ENCODE results near the gene CAPN14.

CAPN14 gene

DNA sequence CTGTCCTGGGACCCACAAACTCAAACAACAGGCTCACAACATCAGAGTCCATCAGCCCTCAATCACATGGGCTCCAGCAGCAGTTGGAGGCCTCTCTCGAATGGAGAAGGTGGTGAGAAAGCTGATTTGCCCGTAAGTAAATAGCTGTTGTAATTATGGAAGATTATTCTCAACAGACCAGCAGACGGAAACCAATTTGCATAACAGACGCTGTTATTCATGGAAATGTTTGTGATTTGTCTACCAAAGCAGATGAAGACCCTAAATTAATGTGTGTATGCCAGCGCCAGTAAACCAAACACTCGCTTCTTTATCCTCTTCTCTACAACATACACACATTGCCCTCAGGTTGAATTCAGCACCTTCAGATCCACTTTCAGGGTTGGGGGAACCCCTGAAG is 55.7 kb downstream of the CAPN14 start:
- TF ChIP-seq, protein P1, sequence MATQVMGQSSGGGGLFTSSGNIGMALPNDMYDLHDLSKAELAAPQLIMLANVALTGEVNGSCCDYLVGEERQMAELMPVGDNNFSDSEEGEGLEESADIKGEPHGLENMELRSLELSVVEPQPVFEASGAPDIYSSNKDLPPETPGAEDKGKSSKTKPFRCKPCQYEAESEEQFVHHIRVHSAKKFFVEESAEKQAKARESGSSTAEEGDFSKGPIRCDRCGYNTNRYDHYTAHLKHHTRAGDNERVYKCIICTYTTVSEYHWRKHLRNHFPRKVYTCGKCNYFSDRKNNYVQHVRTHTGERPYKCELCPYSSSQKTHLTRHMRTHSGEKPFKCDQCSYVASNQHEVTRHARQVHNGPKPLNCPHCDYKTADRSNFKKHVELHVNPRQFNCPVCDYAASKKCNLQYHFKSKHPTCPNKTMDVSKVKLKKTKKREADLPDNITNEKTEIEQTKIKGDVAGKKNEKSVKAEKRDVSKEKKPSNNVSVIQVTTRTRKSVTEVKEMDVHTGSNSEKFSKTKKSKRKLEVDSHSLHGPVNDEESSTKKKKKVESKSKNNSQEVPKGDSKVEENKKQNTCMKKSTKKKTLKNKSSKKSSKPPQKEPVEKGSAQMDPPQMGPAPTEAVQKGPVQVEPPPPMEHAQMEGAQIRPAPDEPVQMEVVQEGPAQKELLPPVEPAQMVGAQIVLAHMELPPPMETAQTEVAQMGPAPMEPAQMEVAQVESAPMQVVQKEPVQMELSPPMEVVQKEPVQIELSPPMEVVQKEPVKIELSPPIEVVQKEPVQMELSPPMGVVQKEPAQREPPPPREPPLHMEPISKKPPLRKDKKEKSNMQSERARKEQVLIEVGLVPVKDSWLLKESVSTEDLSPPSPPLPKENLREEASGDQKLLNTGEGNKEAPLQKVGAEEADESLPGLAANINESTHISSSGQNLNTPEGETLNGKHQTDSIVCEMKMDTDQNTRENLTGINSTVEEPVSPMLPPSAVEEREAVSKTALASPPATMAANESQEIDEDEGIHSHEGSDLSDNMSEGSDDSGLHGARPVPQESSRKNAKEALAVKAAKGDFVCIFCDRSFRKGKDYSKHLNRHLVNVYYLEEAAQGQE (IDR thresholded peaks at IDR 0.05; ENCODE audit: low read depth) = no peak
- TF ChIP-seq EP300 (IDR thresholded peaks at IDR 0.05; ENCODE audit: borderline replicate concordance) (no peak), EGR1 (IDR thresholded peaks at IDR 0.05) (no peak), FOXM1 (IDR thresholded peaks at IDR 0.05; ENCODE audit: borderline replicate concordance, low read depth) (no peak)

DNA sequence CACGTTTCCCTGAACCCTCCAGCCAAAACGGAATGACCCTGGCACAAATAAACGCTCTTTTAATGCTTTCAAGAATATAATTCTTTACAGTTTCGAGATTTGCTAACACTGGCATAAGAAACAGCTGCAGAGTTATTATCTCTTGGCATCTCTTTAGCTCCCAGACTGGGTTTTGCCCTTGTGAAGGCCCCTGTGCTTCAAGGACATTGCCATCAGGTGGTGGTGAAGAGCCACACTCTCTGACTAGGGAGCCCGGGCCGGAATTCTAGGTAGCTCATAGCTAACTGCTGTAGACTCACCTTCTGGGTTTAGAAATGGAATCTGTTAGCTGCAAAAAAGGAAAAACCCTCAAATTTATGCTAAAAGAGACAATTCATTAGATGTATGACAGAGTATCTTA is 65.8 kb downstream of the CAPN14 start:
- TF ChIP-seq, protein P1 (IDR thresholded peaks at IDR 0.05; ENCODE audit: low read depth) = no peak
- no peak for TF ChIP-seq RAD21 (IDR thresholded peaks at IDR 0.05; ENCODE audit: low read depth)
- TF ChIP-seq NFIC (IDR thresholded peaks at IDR 0.05) = no peak
- no peak for TF ChIP-seq EGR1 (IDR thresholded peaks at IDR 0.05)
- TF ChIP-seq CREB1 (IDR thresholded peaks at IDR 0.05; ENCODE audit: low read depth) = no peak
- no peak for TF ChIP-seq YY1 (IDR thresholded peaks at IDR 0.05; ENCODE audit: low read depth)
- TF ChIP-seq, protein P2, sequence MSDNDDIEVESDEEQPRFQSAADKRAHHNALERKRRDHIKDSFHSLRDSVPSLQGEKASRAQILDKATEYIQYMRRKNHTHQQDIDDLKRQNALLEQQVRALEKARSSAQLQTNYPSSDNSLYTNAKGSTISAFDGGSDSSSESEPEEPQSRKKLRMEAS (IDR thresholded peaks at IDR 0.05) = no peak
- TF ChIP-seq EP300 (IDR thresholded peaks at IDR 0.05; ENCODE audit: borderline replicate concordance) = no peak
- TF ChIP-seq TCF12 (IDR thresholded peaks at IDR 0.05; ENCODE audit: low read depth) = no peak
- no peak for TF ChIP-seq FOXM1 (IDR thresholded peaks at IDR 0.05; ENCODE audit: borderline replicate concordance, low read depth)
- no peak for TF ChIP-seq TAF1 (IDR thresholded peaks at IDR 0.05; ENCODE audit: low read depth)
- TF ChIP-seq, protein P3, sequence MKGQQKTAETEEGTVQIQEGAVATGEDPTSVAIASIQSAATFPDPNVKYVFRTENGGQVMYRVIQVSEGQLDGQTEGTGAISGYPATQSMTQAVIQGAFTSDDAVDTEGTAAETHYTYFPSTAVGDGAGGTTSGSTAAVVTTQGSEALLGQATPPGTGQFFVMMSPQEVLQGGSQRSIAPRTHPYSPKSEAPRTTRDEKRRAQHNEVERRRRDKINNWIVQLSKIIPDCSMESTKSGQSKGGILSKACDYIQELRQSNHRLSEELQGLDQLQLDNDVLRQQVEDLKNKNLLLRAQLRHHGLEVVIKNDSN (IDR thresholded peaks at IDR 0.05) = no peak
- no peak for TF ChIP-seq CEBPB (IDR thresholded peaks at IDR 0.05)
- TF ChIP-seq ZBTB7A (IDR thresholded peaks at IDR 0.05; ENCODE audit: low read depth) = no peak
- TF ChIP-seq TEAD4 (IDR thresholded peaks at IDR 0.05) = no peak

DNA sequence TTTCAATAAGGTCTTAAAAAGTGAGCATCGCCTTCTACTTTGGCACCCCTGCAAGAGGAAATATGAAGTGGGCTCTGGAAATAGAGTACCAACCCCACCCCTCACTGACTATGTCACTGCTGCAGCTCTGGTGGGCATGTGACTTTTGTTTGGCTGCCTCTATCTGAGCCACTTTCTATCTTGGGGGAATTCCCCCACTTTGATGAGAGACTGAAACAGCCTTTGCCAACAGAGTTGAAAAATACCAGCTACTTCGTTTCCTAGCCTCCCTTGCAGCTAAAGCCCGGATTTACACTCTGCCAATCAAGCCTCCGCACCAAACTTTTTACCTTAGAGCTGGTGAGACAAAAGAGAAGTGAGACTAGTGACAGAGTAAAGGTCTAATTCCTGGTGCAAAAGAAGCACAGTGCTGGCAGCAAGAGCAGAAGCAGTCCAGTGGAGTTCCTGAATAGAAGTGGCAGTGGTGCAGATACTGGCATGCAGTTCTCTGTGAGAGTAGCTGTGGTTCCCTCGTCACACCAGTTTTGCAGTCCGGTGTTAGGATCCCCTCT is 67.1 kb downstream of the CAPN14 start:
- TF ChIP-seq, protein P1 (IDR thresholded peaks at IDR 0.05; ENCODE audit: low read depth) = no peak
- TF ChIP-seq ZBTB7A (IDR thresholded peaks at IDR 0.05; ENCODE audit: low read depth) = no peak
- TF ChIP-seq YY1 (IDR thresholded peaks at IDR 0.05; ENCODE audit: low read depth) = no peak
- no peak for TF ChIP-seq NFIC (IDR thresholded peaks at IDR 0.05)
- no peak for TF ChIP-seq TCF12 (IDR thresholded peaks at IDR 0.05; ENCODE audit: low read depth)
- no peak for TF ChIP-seq TAF1 (IDR thresholded peaks at IDR 0.05; ENCODE audit: low read depth)
- TF ChIP-seq RAD21 (IDR thresholded peaks at IDR 0.05; ENCODE audit: low read depth) = no peak
- TF ChIP-seq FOXM1 (IDR thresholded peaks at IDR 0.05; ENCODE audit: borderline replicate concordance, low read depth) = no peak

DNA sequence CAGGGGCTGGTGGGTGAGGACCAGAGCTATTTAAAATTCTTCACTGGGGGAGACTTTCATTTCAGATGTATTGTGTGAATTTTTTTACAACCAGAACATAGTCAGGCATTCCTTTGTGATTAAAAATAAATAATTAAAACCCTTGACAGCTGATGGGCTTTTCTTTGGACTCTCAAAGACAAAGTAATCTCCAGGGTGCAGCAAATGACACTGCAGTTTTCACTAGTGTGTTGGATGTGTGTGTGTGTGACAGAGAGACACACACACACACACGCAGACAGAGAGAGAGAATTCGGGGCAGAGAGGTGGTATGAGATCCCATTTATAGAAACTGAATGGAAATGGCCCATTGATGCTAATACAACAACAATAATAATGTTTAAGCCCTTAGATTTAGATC is 68.8 kb downstream of the CAPN14 start:
- TF ChIP-seq ZBTB7A (IDR thresholded peaks at IDR 0.05; ENCODE audit: low read depth) = no peak
- TF ChIP-seq CREB1 (IDR thresholded peaks at IDR 0.05; ENCODE audit: low read depth) = no peak
- TF ChIP-seq, protein P1 (IDR thresholded peaks at IDR 0.05; ENCODE audit: low read depth) = no peak
- TF ChIP-seq CEBPB (IDR thresholded peaks at IDR 0.05) = no peak
- no peak for TF ChIP-seq YY1 (IDR thresholded peaks at IDR 0.05; ENCODE audit: low read depth)
- TF ChIP-seq, protein P3 (IDR thresholded peaks at IDR 0.05) = no peak
- TF ChIP-seq EGR1 (IDR thresholded peaks at IDR 0.05) = no peak
- TF ChIP-seq, protein P2 (IDR thresholded peaks at IDR 0.05) = no peak
- TF ChIP-seq TEAD4 (IDR thresholded peaks at IDR 0.05) = no peak
- TF ChIP-seq RAD21 (IDR thresholded peaks at IDR 0.05; ENCODE audit: low read depth) = no peak
- TF ChIP-seq FOXM1 (IDR thresholded peaks at IDR 0.05; ENCODE audit: borderline replicate concordance, low read depth) = no peak
- TF ChIP-seq EP300 (IDR thresholded peaks at IDR 0.05; ENCODE audit: borderline replicate concordance) = no peak
- TF ChIP-seq NFIC (IDR thresholded peaks at IDR 0.05) = no peak
- no peak for TF ChIP-seq TAF1 (IDR thresholded peaks at IDR 0.05; ENCODE audit: low read depth)
- no peak for TF ChIP-seq TCF12 (IDR thresholded peaks at IDR 0.05; ENCODE audit: low read depth)

All from Ishikawa (cell line).